Nephron (organoid): ENCODE data around the gene PIK3IP1.

ENCODE experiments used
- H3K27ac Mint-ChIP-seq, 3 experiments: 2 replicates each; pipeline ENCODE4 v1.8.0; 2020; ENCODE audit warnings: mixed read lengths in 3 of 3, mild to moderate bottlenecking in 2 of 3, moderate library complexity in 1 of 3
- H3K27me3 Mint-ChIP-seq: 2 replicates; pipeline ENCODE4 v1.8.0; 2021; ENCODE audit warnings: low read depth, mild to moderate bottlenecking, moderate library complexity, mixed read lengths
- H3K36me3 Mint-ChIP-seq: 2 replicates; pipeline ENCODE4 v1.8.0; 2020; ENCODE audit warnings: low read depth, mixed read lengths
- H3K4me1 Mint-ChIP-seq: 2 replicates; pipeline ENCODE4 v1.8.0; 2020; ENCODE audit warnings: mixed read lengths
- H3K4me3 Mint-ChIP-seq, 3 experiments: 2 replicates each; pipeline ENCODE4 v1.8.0; 2020; ENCODE audit warnings: mild to moderate bottlenecking in 3 of 3, mixed read lengths in 3 of 3, moderate library complexity in 2 of 3
- H3K9me3 Mint-ChIP-seq: 2 replicates; pipeline ENCODE4 v1.8.0; 2020; ENCODE audit warnings: mixed read lengths
- TF ChIP-seq, protein P1 (sequence below), 3 experiments: fragments of 200-600 bp; sonication (generic); IDR thresholded peaks; one replicate each; pipeline ENCODE4 v1.5.0; 2021; ENCODE audit warnings: antibody characterized with exemption in 3 of 3; ENCODE audit not compliant: unreplicated experiment in 3 of 3

Gene PIK3IP1

DNA sequence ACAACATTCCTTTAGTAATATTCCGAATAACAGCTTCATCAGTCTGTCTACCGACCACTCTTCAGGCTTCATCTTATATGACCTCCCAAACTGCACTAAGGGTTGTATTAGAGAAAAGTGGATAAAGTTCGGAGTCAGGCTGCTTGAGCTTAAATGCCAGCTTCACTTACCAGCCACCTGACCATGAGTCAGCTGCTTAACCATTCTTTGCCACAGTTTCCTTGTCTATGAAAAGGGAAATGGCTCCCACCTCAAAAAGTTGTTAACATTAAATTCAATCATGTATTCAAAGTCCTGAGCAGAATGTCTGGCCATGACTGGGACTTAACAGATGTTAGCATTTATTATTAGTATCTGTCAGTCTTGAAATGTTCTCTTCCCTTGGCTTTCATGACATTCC is 59.3 kb downstream of the PIK3IP1 start:
- no peak overlapping the region for H3K4me3 Mint-ChIP-seq

More for the DNA sequence above, 59.3 kb downstream of the PIK3IP1 start:
- peaks cover 3% of the 10 kb centered on the region for H3K36me3 Mint-ChIP-seq
- no peak overlapping the region for H3K27ac Mint-ChIP-seq
- peaks cover 23% of the 10 kb centered on the region for H3K4me1 Mint-ChIP-seq
- H3K9me3 Mint-ChIP-seq: no peaks in the 10 kb centered on the region
- no peaks in the 10 kb centered on the region for H3K27me3 Mint-ChIP-seq
- TF ChIP-seq, protein P1, sequence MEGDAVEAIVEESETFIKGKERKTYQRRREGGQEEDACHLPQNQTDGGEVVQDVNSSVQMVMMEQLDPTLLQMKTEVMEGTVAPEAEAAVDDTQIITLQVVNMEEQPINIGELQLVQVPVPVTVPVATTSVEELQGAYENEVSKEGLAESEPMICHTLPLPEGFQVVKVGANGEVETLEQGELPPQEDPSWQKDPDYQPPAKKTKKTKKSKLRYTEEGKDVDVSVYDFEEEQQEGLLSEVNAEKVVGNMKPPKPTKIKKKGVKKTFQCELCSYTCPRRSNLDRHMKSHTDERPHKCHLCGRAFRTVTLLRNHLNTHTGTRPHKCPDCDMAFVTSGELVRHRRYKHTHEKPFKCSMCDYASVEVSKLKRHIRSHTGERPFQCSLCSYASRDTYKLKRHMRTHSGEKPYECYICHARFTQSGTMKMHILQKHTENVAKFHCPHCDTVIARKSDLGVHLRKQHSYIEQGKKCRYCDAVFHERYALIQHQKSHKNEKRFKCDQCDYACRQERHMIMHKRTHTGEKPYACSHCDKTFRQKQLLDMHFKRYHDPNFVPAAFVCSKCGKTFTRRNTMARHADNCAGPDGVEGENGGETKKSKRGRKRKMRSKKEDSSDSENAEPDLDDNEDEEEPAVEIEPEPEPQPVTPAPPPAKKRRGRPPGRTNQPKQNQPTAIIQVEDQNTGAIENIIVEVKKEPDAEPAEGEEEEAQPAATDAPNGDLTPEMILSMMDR (IDR thresholded peaks at IDR 0.05; ENCODE audit: unreplicated experiment in 3 of 3): no peak
